ENCODE results near the gene STING1. TPM values are rescaled to one million over a fixed set of nuclear protein-coding genes. Genes with fewer than 3 reads are reported as not detected.
"Not testable (repeated sequence)": the region's sequence is repeated elsewhere in the genome, so short reads cannot be mapped to it uniquely, and the experiment has no call there.

Gene STING1
- total RNA-seq, 2 experiments from 2014 or later: 339 to 344 TPM

DNA sequence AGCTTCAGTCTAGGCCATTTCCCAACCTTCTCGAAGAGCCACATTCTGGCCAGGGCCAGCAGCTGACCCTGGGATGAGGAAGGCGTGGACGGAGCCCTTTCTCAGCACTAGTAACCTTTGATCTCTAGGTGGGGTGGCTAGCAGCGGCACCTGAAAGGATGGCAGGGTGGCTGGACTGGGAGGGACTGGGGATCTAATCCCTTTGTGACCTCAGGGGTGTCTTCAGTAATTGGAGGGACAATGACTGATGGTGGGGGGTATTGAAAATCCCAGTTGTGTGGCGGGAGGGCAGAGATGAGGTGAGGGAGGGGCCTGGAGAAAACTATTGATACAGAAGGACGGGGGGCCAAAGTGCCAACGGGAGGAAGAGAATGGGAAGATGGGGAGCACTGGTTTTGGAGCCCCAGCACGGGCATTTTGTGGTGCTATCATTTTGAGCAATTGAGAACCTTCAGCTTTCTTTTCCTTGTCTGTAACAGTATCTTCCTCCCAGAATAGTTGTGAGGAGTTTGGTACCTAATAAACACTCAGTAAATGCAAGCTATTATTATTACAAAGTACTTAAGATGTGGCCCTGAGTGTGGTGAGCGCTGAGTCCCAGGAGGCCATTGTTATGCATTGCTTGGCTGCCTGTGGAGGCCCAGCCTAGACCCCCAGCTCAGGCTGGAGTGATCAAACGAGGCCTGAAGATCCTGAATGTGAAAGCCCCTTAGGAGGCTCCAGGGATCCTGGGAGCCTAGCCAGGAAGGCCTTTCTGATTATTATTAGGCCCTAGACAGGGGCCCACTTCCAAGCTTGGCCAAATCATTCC lies 41.3 kb upstream of the STING1 start:
- POLR2A ChIA-PET: no interaction called here
- no peaks in the 10 kb centered on the region for H3K36me3 Mint-ChIP-seq
- H3K27ac Mint-ChIP-seq: no peak overlapping the region
- no peaks in the 10 kb centered on the region for H3K9me3 Mint-ChIP-seq
- H3K27me3 Mint-ChIP-seq: no peaks in the 10 kb centered on the region
- intact Hi-C loops (cut with micrococcal nuclease): no loop called here
- H3K4me3 Mint-ChIP-seq: no peak overlapping the region
- peaks cover 2% of the 10 kb centered on the region for H3K4me1 Mint-ChIP-seq (ENCODE audit: low read depth)
- DNase-seq: no peak
- CTCF ChIA-PET: interaction anchor here (1.0 to 1.4 kb wide), 2 partner anchors 10 to 11 kb away, joined by 3 read pairs; no protein-coding TSS in a partner anchor

- H3K4me1 Mint-ChIP-seq (ENCODE audit: low read depth): peaks cover 32% of the 10 kb centered on the region
- POLR2A ChIA-PET: interaction anchor here (0.7 to 1.6 kb wide), 3 partner anchors 43 to 104 kb away, joined by 3 to 6 read pairs (median 4); partner anchors contain the start of gene UBE2D2
- peak overlapping the region; percentile 81 for H3K27ac Mint-ChIP-seq
- intact Hi-C loops (cut with micrococcal nuclease): loop anchor here (2.0 to 5.0 kb wide), 2 partner anchors 43 to 229 kb away; partner anchors contain the start of gene UBE2D2
- peak; percentile 93 for DNase-seq
- H3K36me3 Mint-ChIP-seq: no peaks in the 10 kb centered on the region
- H3K9me3 Mint-ChIP-seq: no peaks in the 10 kb centered on the region
- CTCF ChIA-PET: interaction anchor here (0.8 to 13.8 kb wide), 14 partner anchors 9 to 247 kb away, joined by 3 to 443 read pairs (median 4); partner anchors contain the start of gene UBE2D2
- H3K27me3 Mint-ChIP-seq: no peaks in the 10 kb centered on the region
- peak overlapping the region; percentile 82 for H3K4me3 Mint-ChIP-seq
Measured at GRCh38 chr5:139517683-139518564, 35.4 kb upstream of the STING1 start.

DNA sequence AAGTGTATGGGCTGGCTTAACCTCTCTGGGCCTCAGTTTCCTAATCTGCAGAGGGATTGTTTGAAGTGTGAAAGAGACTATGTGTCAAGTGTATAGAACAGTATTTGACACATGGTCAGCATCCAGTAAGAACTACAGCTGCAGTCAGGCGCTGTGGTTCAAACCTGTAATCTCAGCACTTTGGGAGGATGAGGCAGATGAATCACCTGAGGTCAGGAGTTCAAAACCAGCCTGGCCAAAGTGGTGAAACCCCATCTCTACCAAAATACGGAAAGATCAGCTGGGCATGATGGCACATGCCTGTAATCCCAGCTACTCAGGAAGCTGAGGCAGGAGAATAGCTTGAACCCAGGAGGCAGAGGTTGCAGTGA lies 31.9 kb upstream of the STING1 start:
- Mint-ChIP-seq H3K27me3 (no peaks in the 10 kb centered on the region), H3K27ac (peak overlapping the region; percentile 61), H3K4me1 (ENCODE audit: low read depth) (peaks cover 61% of the 10 kb centered on the region), H3K4me3 (no peak overlapping the region), H3K9me3 (peaks cover 5% of the 10 kb centered on the region), H3K36me3 (no peaks in the 10 kb centered on the region)
- DNase-seq: peak; percentile 73
- intact Hi-C loops (cut with micrococcal nuclease): loop anchor here (5.0 kb wide), 3 partner anchors 42 to 123 kb away; partner anchors contain the start of genes DNAJC18 and SMIM33
- CTCF ChIA-PET: interaction anchor here (0.6 to 13.8 kb wide), 23 partner anchors 10 to 125 kb away, joined by 3 to 443 read pairs (median 4); partner anchors contain the start of genes DNAJC18, MZB1, SPATA24 and STING1
- POLR2A ChIA-PET: interaction anchor here (0.5 to 2.5 kb wide), 9 partner anchors 23 to 107 kb away, joined by 3 to 16 read pairs (median 5); partner anchors contain the start of gene STING1

DNA sequence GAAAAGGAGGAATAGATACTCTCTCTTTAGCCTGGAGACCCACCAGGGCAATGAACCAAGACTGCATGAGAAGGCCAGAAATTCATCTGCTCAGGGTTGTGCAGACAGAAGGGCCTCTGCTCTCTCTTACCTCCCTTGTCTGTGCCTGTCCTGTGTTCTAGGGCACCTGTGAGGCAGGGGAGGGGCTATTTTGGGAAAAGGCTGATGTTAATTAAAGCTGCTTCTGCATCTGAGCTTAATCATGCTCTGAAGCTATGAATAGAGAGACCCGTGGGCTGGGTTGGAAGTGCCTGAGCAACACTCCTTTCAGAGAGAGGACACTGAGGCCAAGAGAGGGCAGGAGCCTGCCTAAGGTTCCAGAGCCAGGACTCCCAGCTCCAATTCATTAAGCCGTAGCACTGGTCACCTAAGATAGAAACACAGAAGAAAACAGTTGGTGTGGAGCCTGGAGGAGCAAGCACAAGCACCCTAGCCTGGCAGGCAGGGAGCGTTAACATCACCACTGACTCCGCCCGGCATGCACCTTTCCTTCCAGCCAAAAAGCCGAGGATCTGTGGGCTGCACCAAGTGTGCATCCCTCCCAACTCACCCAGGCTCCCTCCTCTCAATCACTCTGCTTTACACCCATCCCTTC lies 31.4 kb upstream of the STING1 start:
- CTCF ChIA-PET: interaction anchor here (0.6 to 13.8 kb wide), 30 partner anchors 9 to 124 kb away, joined by 3 to 443 read pairs (median 4); partner anchors contain the start of genes DNAJC18, MZB1, SPATA24 and STING1
- Mint-ChIP-seq H3K9me3 (peaks cover 5% of the 10 kb centered on the region), H3K27ac (peak overlapping the region; percentile 61), H3K27me3 (no peaks in the 10 kb centered on the region), H3K4me3 (no peak overlapping the region), H3K4me1 (ENCODE audit: low read depth) (peaks cover 60% of the 10 kb centered on the region), H3K36me3 (no peaks in the 10 kb centered on the region)
- DNase-seq: no peak
- POLR2A ChIA-PET: interaction anchor here (0.5 to 2.5 kb wide), 11 partner anchors 22 to 98 kb away, joined by 3 to 16 read pairs (median 4); partner anchors contain the start of genes DNAJC18 and STING1
- intact Hi-C loops (cut with micrococcal nuclease): loop anchor here (1.0 to 5.0 kb wide), 5 partner anchors 32 to 123 kb away; partner anchors contain the start of genes DNAJC18, SMIM33 and STING1

DNA sequence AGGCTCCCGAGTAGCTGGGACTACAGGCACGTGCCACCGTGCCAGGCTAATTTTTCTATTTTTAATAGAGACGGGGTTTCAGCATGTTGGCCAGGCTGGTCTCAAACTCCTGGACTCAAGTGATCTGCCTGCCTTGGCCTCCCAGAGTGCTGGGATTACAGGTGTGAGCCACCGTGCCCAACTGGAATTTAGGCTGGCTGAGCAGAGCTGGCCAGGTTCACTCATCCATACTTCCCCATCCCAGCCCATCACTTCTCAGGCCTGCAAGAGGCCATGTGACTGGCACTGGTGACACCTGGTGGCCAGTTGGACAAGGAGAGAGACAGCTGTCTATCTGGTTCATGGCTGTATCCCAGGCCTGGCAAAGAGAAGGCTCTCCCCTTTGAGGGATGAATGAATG lies 30.9 kb upstream of the STING1 start:
- Mint-ChIP-seq H3K4me1 (ENCODE audit: low read depth) (peaks cover 56% of the 10 kb centered on the region), H3K27ac (peak overlapping the region; percentile 53)
- not testable (repeated sequence) for H3K4me3 Mint-ChIP-seq, H3K36me3 Mint-ChIP-seq, H3K9me3 Mint-ChIP-seq, H3K27me3 Mint-ChIP-seq
- ChIA-PET POLR2A (interaction anchor here (0.8 to 2.5 kb wide), 11 partner anchors 17 to 98 kb away, joined by 3 to 16 read pairs (median 5); partner anchors contain the start of genes DNAJC18 and STING1), CTCF (interaction anchor here (0.6 to 13.8 kb wide), 29 partner anchors 9 to 124 kb away, joined by 3 to 443 read pairs (median 6); partner anchors contain the start of genes DNAJC18, MZB1, SPATA24 and STING1)
- intact Hi-C loops (cut with micrococcal nuclease): loop anchor here (1.0 to 5.0 kb wide), 5 partner anchors 31 to 124 kb away; partner anchors contain the start of genes DNAJC18, SMIM33 and STING1
- peak; percentile 87 for DNase-seq

GRCh38 chr5:139512786-139513390 lies 30.3 kb upstream of the STING1 start:
- ChIA-PET POLR2A (interaction anchor here (0.8 to 2.5 kb wide), 12 partner anchors 17 to 97 kb away, joined by 3 to 16 read pairs (median 5); partner anchors contain the start of genes DNAJC18 and STING1), CTCF (interaction anchor here (0.6 to 13.8 kb wide), 23 partner anchors 10 to 123 kb away, joined by 3 to 443 read pairs (median 8); partner anchors contain the start of genes DNAJC18, MZB1, STING1 and UBE2D2)
- no peak overlapping the region for H3K4me3 Mint-ChIP-seq
- no peak for DNase-seq
- H3K4me1 Mint-ChIP-seq (ENCODE audit: low read depth): peaks cover 55% of the 10 kb centered on the region
- peak overlapping the region; percentile 79 for H3K27ac Mint-ChIP-seq
- intact Hi-C loops (cut with micrococcal nuclease): loop anchor here (1.0 to 5.0 kb wide), 5 partner anchors 31 to 124 kb away; partner anchors contain the start of genes DNAJC18, SMIM33 and STING1
- H3K9me3 Mint-ChIP-seq: peaks cover 5% of the 10 kb centered on the region
- no peaks in the 10 kb centered on the region for H3K36me3 Mint-ChIP-seq
- no peaks in the 10 kb centered on the region for H3K27me3 Mint-ChIP-seq

GRCh38 chr5:139504722-139505121 lies 22.2 kb upstream of the STING1 start:
- H3K4me1 Mint-ChIP-seq (ENCODE audit: low read depth); DNase-seq; H3K36me3 Mint-ChIP-seq; POLR2A ChIA-PET; H3K9me3 Mint-ChIP-seq; H3K27me3 Mint-ChIP-seq; H3K4me3 Mint-ChIP-seq; intact Hi-C loops (cut with micrococcal nuclease); H3K27ac Mint-ChIP-seq: not testable (repeated sequence)
- CTCF ChIA-PET: interaction anchor here (1.0 to 1.5 kb wide), 3 partner anchors 9 to 112 kb away, joined by 3 to 4 read pairs (median 4); no protein-coding TSS in a partner anchor

DNA sequence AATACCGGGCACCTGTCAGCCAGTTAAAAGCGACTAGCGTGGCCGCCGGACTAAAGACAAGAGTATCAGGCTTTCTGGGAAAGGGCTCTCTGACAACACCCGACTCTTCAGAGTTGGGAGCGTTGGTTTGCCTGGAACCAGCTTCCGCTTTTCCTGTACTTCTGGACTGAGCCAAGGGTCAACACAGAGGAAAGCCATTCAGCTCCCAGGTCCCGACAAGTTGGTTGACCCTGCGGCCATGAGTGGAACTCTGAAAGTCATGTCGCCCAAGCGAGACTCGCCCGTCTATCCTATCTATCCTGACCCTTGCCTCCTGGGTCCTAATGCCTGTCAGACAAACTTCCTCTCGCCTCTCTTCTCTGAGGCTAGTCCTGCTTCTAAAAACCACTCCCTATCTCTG lies 21.3 kb upstream of the STING1 start:
- H3K4me1 Mint-ChIP-seq (ENCODE audit: low read depth): not testable (repeated sequence)
- CTCF ChIA-PET: interaction anchor here (1.2 kb wide), 1 partner anchor 111 kb away, joined by 4 read pairs; no protein-coding TSS in a partner anchor

GRCh38 chr5:139503036-139503817 lies 20.7 kb upstream of the STING1 start:
- DNase-seq; H3K4me3 Mint-ChIP-seq; H3K27me3 Mint-ChIP-seq; H3K9me3 Mint-ChIP-seq; intact Hi-C loops (cut with micrococcal nuclease); H3K36me3 Mint-ChIP-seq; H3K27ac Mint-ChIP-seq; H3K4me1 Mint-ChIP-seq (ENCODE audit: low read depth): not testable (repeated sequence)
- POLR2A ChIA-PET: interaction anchor here (0.9 kb wide), 1 partner anchor 9 kb away, joined by 3 read pairs; no protein-coding TSS in a partner anchor
- CTCF ChIA-PET: interaction anchor here (1.2 to 2.7 kb wide), 3 partner anchors 10 to 110 kb away, joined by 4 to 10 read pairs (median 4); no protein-coding TSS in a partner anchor

More for the DNA sequence above, 21.3 kb upstream of the STING1 start:
- H3K36me3 Mint-ChIP-seq; H3K9me3 Mint-ChIP-seq; H3K4me3 Mint-ChIP-seq; DNase-seq; H3K27ac Mint-ChIP-seq; intact Hi-C loops (cut with micrococcal nuclease); POLR2A ChIA-PET; H3K27me3 Mint-ChIP-seq: not testable (repeated sequence)

DNA sequence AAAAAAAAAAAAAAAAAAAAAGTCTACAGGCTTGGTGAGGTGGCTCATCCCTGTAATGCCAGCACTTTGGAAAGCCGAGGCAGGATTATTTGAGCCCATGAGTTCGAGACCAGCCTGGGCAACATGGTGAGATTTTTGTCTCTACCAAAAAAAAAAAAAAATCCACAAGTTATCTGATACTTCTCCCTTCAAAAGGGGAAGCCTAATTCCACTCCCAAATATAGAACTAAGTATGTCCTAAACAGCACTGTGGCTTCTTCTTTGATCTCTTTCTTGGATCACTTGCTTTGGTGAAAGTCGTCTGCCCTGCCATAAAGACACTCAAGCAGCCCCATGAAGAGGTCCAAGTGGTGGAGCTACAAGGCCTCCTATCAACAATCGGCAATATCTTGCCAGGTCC lies 18.8 kb upstream of the STING1 start:
- H3K9me3 Mint-ChIP-seq: no peaks in the 10 kb centered on the region
- no peaks in the 10 kb centered on the region for H3K36me3 Mint-ChIP-seq
- ChIA-PET CTCF (interaction anchor here (1.8 to 2.7 kb wide), 2 partner anchors 12 to 79 kb away, joined by 4 to 10 read pairs; no protein-coding TSS in a partner anchor), POLR2A (no interaction called here)
- intact Hi-C loops (cut with micrococcal nuclease): no loop called here
- no peaks in the 10 kb centered on the region for H3K27me3 Mint-ChIP-seq
- DNase-seq: no peak
- H3K4me1 Mint-ChIP-seq (ENCODE audit: low read depth): peaks cover 3% of the 10 kb centered on the region
- no peak overlapping the region for H3K4me3 Mint-ChIP-seq
- no peak overlapping the region for H3K27ac Mint-ChIP-seq

Measured in activated CD4-positive, alpha-beta memory T cell treated with anti-CD3 and anti-CD28 coated beads for 36 hours (primary cell).